BE2C (cell line): Measurements from ENCODE around the gene AGBL4.

Experiments used
- DNase-seq: peaks from one replicate; pipeline ENCODE4 v3.0.0-alpha.2; 2020
- H3K27me3 ChIP-seq: fragments of 250-450 bp; sonication (Bioruptor Pico); 2 replicates; pipeline ENCODE4 v1.5.1; 2020; ENCODE audit warnings: mild to moderate bottlenecking
- H3K36me3 ChIP-seq: fragments of 250-450 bp; sonication (Bioruptor Pico); 2 replicates; pipeline ENCODE4 v1.5.1; 2020; ENCODE audit warnings: mild to moderate bottlenecking
- H3K4me1 ChIP-seq: fragments of 250-450 bp; sonication (Bioruptor Pico); 2 replicates; pipeline ENCODE4 v1.5.1; 2020
- H3K4me3 ChIP-seq: 2 replicates; pipeline ENCODE4 v1.5.1; 2011; ENCODE audit warnings: low read depth, low read length
- H3K9me3 ChIP-seq: fragments of 250-450 bp; sonication (Bioruptor Pico); 2 replicates; pipeline ENCODE4 v1.5.1; 2020
- TF ChIP-seq, protein P1 (sequence below): IDR thresholded peaks from 2 replicates; pipeline ENCODE4 v1.5.1; 2012; ENCODE audit warnings: mild to moderate bottlenecking, low read depth, low read length

Gene AGBL4

DNA sequence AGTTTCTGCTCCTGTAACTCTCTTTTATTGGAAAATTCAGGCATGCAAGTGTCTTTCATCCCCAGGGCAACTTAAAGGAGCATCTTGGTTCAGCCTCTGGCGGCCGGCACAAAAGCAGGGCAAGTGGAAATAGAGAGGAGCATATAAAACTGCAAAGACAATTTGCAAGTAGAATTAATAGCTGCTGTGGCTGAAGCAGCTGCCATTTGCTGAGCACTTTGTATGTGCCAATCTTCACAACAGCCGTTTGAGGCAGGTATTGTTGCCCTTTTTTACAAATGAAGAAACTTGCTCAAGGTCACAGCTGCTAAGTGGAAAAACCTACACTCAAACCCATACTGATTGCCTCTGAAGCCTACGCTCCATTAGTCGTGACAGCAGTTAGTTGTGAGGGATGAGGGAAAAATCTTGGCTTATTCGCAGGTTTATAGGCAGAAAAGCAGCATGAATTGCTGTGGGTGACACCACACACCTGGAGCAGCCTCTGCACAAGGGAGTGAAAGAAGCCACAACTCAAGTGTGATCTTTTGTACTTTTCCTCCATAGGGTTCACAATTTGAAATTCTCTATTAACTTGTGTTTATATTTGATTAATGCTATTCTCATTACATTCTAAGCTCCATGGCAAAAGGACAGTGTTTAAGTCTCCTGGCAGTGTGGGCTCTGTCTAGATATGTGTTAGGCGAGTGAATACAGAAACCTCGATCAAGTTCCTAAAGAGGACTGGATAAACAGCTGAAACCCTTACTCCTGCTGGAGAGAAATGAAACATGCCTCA, 1148.0 kb downstream of the AGBL4 start:
- DNase-seq = no peak
- Histone ChIP-seq H3K4me3 (no peak overlapping the region), H3K36me3 (no peaks in the 10 kb centered on the region), H3K4me1 (peaks cover 4% of the 10 kb centered on the region), H3K27me3 (no peaks in the 10 kb centered on the region), H3K9me3 (no peaks in the 10 kb centered on the region)
- TF ChIP-seq, protein P1, sequence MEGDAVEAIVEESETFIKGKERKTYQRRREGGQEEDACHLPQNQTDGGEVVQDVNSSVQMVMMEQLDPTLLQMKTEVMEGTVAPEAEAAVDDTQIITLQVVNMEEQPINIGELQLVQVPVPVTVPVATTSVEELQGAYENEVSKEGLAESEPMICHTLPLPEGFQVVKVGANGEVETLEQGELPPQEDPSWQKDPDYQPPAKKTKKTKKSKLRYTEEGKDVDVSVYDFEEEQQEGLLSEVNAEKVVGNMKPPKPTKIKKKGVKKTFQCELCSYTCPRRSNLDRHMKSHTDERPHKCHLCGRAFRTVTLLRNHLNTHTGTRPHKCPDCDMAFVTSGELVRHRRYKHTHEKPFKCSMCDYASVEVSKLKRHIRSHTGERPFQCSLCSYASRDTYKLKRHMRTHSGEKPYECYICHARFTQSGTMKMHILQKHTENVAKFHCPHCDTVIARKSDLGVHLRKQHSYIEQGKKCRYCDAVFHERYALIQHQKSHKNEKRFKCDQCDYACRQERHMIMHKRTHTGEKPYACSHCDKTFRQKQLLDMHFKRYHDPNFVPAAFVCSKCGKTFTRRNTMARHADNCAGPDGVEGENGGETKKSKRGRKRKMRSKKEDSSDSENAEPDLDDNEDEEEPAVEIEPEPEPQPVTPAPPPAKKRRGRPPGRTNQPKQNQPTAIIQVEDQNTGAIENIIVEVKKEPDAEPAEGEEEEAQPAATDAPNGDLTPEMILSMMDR = no peak

DNA sequence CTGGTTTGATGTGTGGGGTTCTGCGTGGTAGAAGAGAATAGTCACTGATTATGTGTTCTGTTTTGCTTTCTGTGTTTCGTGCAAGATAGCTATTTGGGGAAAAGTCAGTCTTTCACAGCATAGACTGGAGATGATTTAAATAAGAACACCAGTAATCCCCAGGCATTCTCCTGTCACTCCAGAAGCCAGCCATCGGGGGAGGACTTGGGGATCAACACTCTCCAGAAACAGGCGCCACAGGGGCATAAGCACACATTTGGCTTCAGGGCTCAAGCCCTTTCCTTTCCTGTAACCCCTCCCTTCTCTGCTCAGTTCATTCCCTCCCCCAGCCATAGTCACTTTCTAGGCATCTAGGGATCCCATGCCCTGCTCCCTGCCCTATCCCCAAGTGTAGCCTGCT, 1149.8 kb downstream of the AGBL4 start:
- no peaks in the 10 kb centered on the region for H3K27me3 ChIP-seq
- H3K4me3 ChIP-seq = no peak overlapping the region
- peaks cover 4% of the 10 kb centered on the region for H3K4me1 ChIP-seq
- TF ChIP-seq, protein P1 = no peak
- no peaks in the 10 kb centered on the region for H3K36me3 ChIP-seq
- no peak for DNase-seq
- H3K9me3 ChIP-seq = no peaks in the 10 kb centered on the region

DNA sequence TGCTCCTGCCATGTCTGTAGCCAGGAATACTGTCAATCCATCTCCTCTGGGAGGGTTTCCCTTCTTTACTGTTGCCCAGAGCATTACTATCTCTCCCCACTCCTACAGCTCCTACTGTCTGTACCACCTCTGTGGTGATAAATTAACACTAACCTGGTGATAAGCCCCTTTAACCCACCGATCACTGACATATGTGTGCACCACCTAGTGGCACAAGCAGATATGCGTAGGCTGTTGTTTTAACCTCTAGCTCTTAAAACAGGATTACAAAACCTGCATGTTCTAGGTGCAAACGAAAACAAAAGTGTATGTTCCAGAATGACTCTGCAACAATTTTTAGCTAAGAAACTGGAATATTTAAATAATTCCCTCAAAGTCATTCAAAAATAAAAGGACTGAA, 1153.2 kb downstream of the AGBL4 start:
- Histone ChIP-seq H3K36me3 (no peaks in the 10 kb centered on the region), H3K9me3 (no peaks in the 10 kb centered on the region), H3K4me3 (no peak overlapping the region), H3K27me3 (no peaks in the 10 kb centered on the region), H3K4me1 (no peaks in the 10 kb centered on the region)
- peak; percentile 13 for DNase-seq
- TF ChIP-seq, protein P1 = peak; percentile 67

DNA sequence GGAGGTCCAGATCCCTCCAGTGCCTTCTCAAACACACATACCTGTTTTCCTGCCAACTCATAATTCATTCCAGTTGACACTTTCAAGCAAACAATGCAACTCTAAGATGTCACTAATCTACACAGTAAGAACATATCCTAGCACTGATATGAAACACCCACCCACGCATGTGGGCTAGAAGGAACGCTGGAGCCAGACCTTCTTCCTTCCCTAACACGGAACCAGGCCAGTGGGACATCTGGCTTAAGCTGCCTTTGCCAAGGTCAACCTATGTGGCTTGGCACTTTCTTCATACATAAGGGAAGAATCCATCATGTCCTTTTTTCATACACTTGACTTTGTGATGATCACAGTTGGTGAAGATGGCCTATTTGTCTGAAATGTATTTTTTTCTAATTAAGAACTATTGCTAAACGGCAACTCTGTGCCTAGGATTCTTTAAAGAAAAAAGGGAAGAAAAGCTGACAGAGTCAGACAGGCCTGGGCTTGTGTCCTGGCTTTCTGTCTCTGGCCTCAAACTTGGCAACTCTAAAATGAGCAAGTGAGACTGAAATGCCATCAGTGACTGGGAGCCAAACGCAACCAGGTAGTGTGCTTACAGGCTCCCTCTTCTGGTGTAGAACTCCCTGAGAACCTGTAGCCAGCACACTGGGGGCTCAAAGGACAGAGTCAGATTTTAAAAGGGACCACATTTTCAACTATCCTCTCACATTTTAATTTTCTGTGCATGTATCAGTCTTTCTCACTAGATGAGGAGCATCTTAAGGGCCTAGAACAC, 1154.4 kb downstream of the AGBL4 start:
- no peaks in the 10 kb centered on the region for H3K36me3 ChIP-seq
- no peaks in the 10 kb centered on the region for H3K27me3 ChIP-seq
- no peaks in the 10 kb centered on the region for H3K9me3 ChIP-seq
- no peak for DNase-seq
- TF ChIP-seq, protein P1 = no peak
- no peaks in the 10 kb centered on the region for H3K4me1 ChIP-seq
- no peak overlapping the region for H3K4me3 ChIP-seq

DNA sequence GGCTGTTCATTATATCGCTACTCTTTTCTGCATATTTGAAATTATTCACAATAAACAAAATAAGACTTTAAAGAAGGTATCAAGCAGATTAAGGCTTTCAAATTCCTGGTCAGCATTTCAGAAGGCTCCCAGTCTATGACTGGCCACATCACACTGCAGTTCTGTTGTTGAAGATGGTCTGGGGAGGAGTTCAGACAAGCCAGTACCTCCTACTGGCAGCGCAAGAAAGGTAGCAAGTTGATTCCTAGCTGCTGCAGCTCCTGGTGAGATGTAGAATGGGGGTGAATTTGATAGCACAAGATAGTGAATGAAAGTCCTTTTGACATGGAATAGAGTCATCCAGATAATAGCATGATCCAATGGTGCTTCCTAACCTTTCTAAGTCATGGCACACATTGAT, 1158.8 kb downstream of the AGBL4 start:
- no peak for DNase-seq
- Histone ChIP-seq H3K4me1 (no peaks in the 10 kb centered on the region), H3K27me3 (no peaks in the 10 kb centered on the region), H3K36me3 (no peaks in the 10 kb centered on the region), H3K4me3 (no peak overlapping the region), H3K9me3 (no peaks in the 10 kb centered on the region)
- TF ChIP-seq, protein P1 = no peak

DNA sequence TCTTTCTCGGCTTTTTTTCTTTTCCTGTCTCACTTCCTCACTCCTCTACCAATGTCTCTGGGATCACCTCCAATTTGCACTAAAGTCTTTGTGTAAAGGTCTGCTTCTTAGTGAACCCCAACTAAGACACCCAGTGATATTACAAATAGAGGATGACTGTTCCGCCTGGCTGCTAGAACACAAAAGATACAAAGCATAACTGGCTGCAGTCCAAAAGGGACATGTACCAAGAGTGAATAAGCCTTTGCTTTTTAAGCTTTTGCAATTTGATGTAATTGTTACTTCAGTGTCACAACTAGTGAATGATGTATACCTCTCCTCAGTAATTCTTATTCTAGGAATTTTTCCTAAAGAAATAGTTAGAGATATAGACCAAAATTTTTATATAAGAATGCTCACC, 1164.3 kb downstream of the AGBL4 start:
- no peak for DNase-seq
- H3K27me3 ChIP-seq = no peaks in the 10 kb centered on the region
- H3K36me3 ChIP-seq = no peaks in the 10 kb centered on the region
- H3K9me3 ChIP-seq = no peaks in the 10 kb centered on the region
- TF ChIP-seq, protein P1 = no peak
- no peak overlapping the region for H3K4me3 ChIP-seq
- no peaks in the 10 kb centered on the region for H3K4me1 ChIP-seq
